K562 treated with DMSO at 1 percent for 4 hours (cell line): ENCODE results near the gene EIF4ENIF1. TPM values are rescaled to one million over a fixed set of nuclear protein-coding genes. Genes with fewer than 3 reads are reported as not detected.

Experiments used
- total RNA-seq: library from RNA; unstranded; fragments of 300-600 nt; gene quantifications from 2 replicates; pipeline ENCODE4 v1.2.3, GENCODE V29; 2022; ENCODE audit not compliant: insufficient read depth

Gene EIF4ENIF1, protein sequence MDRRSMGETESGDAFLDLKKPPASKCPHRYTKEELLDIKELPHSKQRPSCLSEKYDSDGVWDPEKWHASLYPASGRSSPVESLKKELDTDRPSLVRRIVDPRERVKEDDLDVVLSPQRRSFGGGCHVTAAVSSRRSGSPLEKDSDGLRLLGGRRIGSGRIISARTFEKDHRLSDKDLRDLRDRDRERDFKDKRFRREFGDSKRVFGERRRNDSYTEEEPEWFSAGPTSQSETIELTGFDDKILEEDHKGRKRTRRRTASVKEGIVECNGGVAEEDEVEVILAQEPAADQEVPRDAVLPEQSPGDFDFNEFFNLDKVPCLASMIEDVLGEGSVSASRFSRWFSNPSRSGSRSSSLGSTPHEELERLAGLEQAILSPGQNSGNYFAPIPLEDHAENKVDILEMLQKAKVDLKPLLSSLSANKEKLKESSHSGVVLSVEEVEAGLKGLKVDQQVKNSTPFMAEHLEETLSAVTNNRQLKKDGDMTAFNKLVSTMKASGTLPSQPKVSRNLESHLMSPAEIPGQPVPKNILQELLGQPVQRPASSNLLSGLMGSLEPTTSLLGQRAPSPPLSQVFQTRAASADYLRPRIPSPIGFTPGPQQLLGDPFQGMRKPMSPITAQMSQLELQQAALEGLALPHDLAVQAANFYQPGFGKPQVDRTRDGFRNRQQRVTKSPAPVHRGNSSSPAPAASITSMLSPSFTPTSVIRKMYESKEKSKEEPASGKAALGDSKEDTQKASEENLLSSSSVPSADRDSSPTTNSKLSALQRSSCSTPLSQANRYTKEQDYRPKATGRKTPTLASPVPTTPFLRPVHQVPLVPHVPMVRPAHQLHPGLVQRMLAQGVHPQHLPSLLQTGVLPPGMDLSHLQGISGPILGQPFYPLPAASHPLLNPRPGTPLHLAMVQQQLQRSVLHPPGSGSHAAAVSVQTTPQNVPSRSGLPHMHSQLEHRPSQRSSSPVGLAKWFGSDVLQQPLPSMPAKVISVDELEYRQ
- total RNA-seq, result 10.0 and 10.6 TPM in 2 replicates

GRCh38 chr22:31489632-31490495 is at the start of gene EIF4ENIF1:
Gene EIF4ENIF1 (minus strand): TSS chr22:31489842. CDS start chr22:31488718, 1,124 bp downstream.

DNA sequence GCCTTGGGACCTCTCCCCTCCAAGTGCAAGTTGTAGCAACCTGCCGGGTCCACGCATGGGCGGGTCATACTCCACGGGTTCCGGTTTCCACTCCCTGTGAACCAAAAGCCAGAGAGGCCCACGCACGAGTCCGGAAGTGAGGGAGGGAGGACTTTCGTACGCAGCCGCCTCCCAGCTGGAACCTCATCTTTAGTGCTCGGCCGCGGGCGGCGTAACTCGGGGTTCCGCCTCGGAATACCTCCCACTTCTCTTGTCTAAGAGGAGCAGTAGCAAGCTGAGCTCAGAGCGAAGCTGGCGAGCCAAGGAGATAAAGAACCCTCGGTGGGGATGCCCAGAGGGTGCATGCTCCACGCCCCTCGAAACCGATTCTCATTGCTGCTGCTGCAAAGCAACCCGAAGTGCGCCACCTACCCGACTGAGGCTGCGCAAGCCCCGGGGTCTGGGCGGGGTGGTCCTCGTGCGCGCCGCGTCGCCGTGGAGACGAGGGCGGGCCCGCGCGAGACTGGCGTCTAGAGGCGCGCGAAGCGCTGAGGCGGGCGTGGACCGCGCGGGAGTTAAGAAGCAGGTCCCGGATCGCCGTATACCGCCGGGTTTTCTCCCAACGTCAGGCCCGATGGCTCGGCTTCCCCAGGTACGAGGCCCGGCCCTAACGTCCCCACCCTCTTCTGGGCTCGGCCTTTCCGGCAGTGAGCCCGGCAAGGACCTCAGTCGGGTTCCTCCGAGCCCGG is 6.5 kb upstream of the EIF4ENIF1 start, which contains the start of gene SFI1:
TSS of gene SFI1 (plus strand) at position 530 of the 728 bp plus-strand sequence. CDS start 11,749 bp downstream, outside the sequence.

GRCh38 chr22:31399211-31400022 is 90.2 kb downstream of the EIF4ENIF1 start, which contains the start of gene DRG1:
Gene DRG1 (plus strand): TSS chr22:31399604. CDS start chr22:31399684, 80 bp downstream.

Other genes with a start within 250 kb of the EIF4ENIF1 start
- 1.3 and 2.2 TPM in 2 replicates for gene PIK3IP1, start 197.4 kb downstream of the EIF4ENIF1 start, total RNA-seq
- gene PATZ1, start 143.5 kb downstream of the EIF4ENIF1 start, total RNA-seq, result 3.9 and 4.0 TPM in 2 replicates
- 49.0 and 49.3 TPM in 2 replicates for gene DRG1, start 90.2 kb downstream of the EIF4ENIF1 start, total RNA-seq
- 10.4 and 13.0 TPM in 2 replicates for gene SFI1, start 6.7 kb upstream of the EIF4ENIF1 start, total RNA-seq
- 30.1 and 31.6 TPM in 2 replicates for gene PISD, start 172.4 kb upstream of the EIF4ENIF1 start, total RNA-seq